ENCODE results near the gene LSAMP.

Gene LSAMP

GRCh38 chr3:116179091-116179490 is 266.2 kb downstream of the LSAMP start:
- ChIA-PET CTCF (no interaction called here), POLR2A (no interaction called here)
- TF ChIP-seq CTCF (IDR thresholded peaks at IDR 0.05; ENCODE audit: insufficient read depth, low read length, missing control alignments): no peak
- no peak for DNase-seq (ENCODE audit: low read depth, low spot score)
- H3K4me3 ChIP-seq (ENCODE audit: low read depth, low read length): no peak overlapping the region

GRCh38 chr3:116176974-116177555 is 268.2 kb downstream of the LSAMP start:
- ChIA-PET POLR2A (no interaction called here), CTCF (no interaction called here)
- TF ChIP-seq CTCF (IDR thresholded peaks at IDR 0.05; ENCODE audit: insufficient read depth, low read length, missing control alignments): no peak
- no peak for DNase-seq (ENCODE audit: low read depth, low spot score)
- H3K4me3 ChIP-seq (ENCODE audit: low read depth, low read length): no peak overlapping the region

DNA sequence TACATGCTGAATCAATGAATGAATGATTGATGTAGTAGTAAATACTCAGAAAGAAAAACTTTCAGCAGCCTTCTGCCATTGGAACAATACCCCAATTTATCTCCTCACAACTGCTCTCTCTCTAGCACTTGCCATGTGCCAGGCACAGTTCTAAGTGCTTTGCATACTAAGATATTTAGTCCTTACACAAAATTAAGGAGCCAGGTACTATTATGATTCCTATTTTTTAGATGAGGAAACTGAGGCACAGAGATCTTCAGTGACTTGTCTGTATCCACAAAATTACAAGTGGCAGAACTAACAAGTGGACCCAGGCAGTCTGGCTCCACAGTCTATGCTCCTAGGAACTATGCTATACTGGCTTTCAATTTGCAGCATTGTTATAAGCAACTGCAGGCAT is 279.2 kb downstream of the LSAMP start:
- POLR2A ChIA-PET: no interaction called here
- CTCF ChIA-PET: no interaction called here
- no peak overlapping the region for H3K4me3 ChIP-seq (ENCODE audit: low read depth, low read length)
- DNase-seq (ENCODE audit: low read depth, low spot score): no peak
- no peak for TF ChIP-seq CTCF (IDR thresholded peaks at IDR 0.05; ENCODE audit: insufficient read depth, low read length, missing control alignments)

DNA sequence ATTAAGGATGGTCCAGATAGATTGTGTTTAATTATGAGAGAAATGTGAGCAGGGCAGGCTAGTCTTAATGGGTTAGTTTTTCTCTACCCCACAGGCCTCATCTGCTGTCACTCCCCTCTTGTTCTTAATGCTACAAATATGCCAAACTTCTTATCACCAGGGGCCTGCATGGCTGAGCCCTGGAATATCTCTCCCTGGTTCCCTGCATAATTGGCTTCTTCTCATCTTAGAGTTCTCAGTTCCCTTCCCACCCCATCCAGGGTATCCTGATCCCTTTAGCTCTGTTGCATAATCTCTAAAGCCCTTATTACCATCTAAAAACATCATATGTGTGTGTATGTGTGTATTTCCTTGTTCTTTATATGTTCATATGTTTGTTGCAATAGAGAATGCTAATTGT is 279.6 kb downstream of the LSAMP start:
- ChIA-PET CTCF (no interaction called here), POLR2A (no interaction called here)

DNA sequence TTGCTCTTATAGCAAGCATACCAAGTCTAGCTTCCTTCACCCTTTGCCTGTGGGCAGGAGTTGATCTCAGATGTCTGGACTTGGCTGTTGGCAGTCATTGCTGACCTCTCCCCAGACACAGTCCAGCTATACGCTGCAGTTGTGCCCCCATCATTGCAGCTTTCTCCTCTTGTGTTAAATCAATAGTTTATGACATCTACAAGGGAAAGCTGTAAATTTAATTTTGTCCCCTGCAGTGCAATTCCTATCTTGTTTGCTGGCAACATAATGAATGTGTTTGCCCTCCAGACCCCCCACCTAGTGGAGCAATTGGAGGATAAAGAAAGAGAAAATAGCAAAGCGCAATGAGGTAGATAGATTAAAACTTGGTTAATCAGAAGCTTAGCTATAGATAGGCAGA is 280.2 kb downstream of the LSAMP start:
- DNase-seq (ENCODE audit: low read depth, low spot score): no peak
- POLR2A ChIA-PET: no interaction called here
- CTCF ChIA-PET: no interaction called here
- TF ChIP-seq CTCF (IDR thresholded peaks at IDR 0.05; ENCODE audit: insufficient read depth, low read length, missing control alignments): no peak
- H3K4me3 ChIP-seq (ENCODE audit: low read depth, low read length): no peak overlapping the region

More for the DNA sequence above, 279.6 kb downstream of the LSAMP start:
- no peak overlapping the region for H3K4me3 ChIP-seq (ENCODE audit: low read depth, low read length)
- DNase-seq (ENCODE audit: low read depth, low spot score): no peak
- TF ChIP-seq CTCF (IDR thresholded peaks at IDR 0.05; ENCODE audit: insufficient read depth, low read length, missing control alignments): no peak

DNA sequence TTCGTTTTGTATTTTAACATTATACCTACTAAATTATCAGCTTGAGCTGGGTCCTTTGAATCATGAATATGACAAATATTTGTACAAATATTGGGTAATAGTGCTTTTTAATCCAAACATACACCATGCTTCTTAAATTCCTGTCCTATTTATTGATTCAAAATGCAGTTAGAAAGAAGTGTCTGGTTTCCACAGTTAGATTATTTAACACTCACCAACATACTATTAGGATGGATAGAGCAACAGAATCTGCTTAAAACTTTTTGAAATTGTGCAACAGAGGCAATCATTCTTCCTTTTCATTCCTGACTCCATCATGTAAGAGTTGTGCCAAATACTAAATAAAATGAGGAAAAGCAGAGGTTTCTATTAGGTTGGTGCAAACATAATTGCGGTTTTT is 281.2 kb downstream of the LSAMP start:
- H3K4me3 ChIP-seq (ENCODE audit: low read depth, low read length): no peak overlapping the region
- CTCF ChIA-PET: no interaction called here
- POLR2A ChIA-PET: no interaction called here
- no peak for DNase-seq (ENCODE audit: low read depth, low spot score)
- TF ChIP-seq CTCF (IDR thresholded peaks at IDR 0.05; ENCODE audit: insufficient read depth, low read length, missing control alignments): no peak
